NB4 (cell line): Measurements from ENCODE around the gene NAALADL2.

Source experiments
- DNase-seq: peaks from one replicate; pipeline ENCODE4 v3.0.0; 2010; ENCODE audit warnings: low read depth
- H3K4me3 ChIP-seq: one replicate; pipeline ENCODE4 v1.5.1; 2011; ENCODE audit warnings: mild to moderate bottlenecking, low read depth, low read length, moderate library complexity
- MYC ChIP-seq: IDR thresholded peaks from 2 replicates; pipeline ENCODE4 v1.6.1; 2011; ENCODE audit warnings: low read depth, low read length
- POLR2A ChIP-seq: IDR thresholded peaks from 2 replicates; pipeline ENCODE4 v1.6.1; 2011; ENCODE audit warnings: mild to moderate bottlenecking; ENCODE audit not compliant: insufficient read length; ENCODE audit errors: extremely low read depth
- TF ChIP-seq, protein P1 (sequence below): IDR thresholded peaks from 2 replicates; pipeline ENCODE4 v1.6.1; 2011; ENCODE audit warnings: low read depth, low read length
- TF ChIP-seq, protein P2 (sequence below): IDR thresholded peaks from one replicate; pipeline ENCODE4 v1.5.1; 2012; ENCODE audit warnings: low read depth, low read length

The NAALADL2 gene

DNA sequence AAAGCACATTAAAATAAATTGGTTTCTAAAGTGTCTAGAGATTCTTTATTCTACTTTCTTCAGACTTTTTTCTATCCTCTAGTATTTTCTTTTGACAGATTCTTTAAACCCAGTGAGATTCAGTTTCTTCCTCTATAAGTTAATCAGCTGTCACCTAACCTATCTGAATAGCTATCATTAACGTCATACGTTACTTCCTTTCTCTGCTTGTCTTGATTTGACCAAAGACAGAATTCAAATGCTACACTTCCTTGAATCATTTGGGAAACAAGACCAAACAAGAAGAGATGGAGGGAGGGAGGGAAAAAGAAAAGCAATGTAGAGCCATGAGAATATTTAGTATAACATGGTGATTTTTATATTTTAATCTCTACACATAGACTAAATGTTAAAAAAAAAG lies 235.2 kb downstream of the NAALADL2 start:
- TF ChIP-seq, protein P1, sequence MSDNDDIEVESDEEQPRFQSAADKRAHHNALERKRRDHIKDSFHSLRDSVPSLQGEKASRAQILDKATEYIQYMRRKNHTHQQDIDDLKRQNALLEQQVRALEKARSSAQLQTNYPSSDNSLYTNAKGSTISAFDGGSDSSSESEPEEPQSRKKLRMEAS, result no peak
- TF ChIP-seq, protein P2, sequence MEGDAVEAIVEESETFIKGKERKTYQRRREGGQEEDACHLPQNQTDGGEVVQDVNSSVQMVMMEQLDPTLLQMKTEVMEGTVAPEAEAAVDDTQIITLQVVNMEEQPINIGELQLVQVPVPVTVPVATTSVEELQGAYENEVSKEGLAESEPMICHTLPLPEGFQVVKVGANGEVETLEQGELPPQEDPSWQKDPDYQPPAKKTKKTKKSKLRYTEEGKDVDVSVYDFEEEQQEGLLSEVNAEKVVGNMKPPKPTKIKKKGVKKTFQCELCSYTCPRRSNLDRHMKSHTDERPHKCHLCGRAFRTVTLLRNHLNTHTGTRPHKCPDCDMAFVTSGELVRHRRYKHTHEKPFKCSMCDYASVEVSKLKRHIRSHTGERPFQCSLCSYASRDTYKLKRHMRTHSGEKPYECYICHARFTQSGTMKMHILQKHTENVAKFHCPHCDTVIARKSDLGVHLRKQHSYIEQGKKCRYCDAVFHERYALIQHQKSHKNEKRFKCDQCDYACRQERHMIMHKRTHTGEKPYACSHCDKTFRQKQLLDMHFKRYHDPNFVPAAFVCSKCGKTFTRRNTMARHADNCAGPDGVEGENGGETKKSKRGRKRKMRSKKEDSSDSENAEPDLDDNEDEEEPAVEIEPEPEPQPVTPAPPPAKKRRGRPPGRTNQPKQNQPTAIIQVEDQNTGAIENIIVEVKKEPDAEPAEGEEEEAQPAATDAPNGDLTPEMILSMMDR, result no peak
- TF ChIP-seq MYC (no peak), POLR2A (no peak)
- H3K4me3 ChIP-seq, result no peak overlapping the region
- DNase-seq, result no peak

GRCh38 chr3:175098644-175099043 lies 239.5 kb downstream of the NAALADL2 start:
- no peak for DNase-seq
- no peak overlapping the region for H3K4me3 ChIP-seq
- TF ChIP-seq, protein P2, result no peak
- TF ChIP-seq MYC (no peak), POLR2A (no peak)
- TF ChIP-seq, protein P1, result no peak

- DNase-seq, result no peak
- TF ChIP-seq MYC (no peak), POLR2A (no peak)
- TF ChIP-seq, protein P1, result no peak
- TF ChIP-seq, protein P2, result no peak
- H3K4me3 ChIP-seq, result no peak overlapping the region
Observed at GRCh38 chr3:175102161-175102560, 243.0 kb downstream of the NAALADL2 start.

DNA sequence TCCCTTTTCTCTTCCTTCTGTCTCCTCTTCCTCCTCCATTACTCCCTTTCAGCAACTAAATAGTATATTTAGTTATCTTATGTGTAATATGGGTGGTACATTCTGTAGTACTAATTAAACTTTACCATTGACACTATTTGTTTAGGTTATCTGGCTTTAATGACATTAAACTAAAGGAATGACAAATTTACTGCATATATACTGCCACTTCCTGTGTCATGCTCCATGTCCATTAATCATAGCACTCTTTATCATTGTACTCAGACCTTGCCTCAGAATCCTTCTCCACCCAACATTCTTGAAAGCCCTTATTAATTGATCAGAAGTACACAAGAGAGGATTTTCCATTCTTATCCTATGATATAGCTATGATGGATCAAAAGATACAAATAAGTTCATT lies 244.2 kb downstream of the NAALADL2 start:
- no peak for DNase-seq
- H3K4me3 ChIP-seq, result no peak overlapping the region
- no peak for TF ChIP-seq MYC
- no peak for TF ChIP-seq POLR2A
- TF ChIP-seq, protein P1, result no peak
- TF ChIP-seq, protein P2, result no peak

DNA sequence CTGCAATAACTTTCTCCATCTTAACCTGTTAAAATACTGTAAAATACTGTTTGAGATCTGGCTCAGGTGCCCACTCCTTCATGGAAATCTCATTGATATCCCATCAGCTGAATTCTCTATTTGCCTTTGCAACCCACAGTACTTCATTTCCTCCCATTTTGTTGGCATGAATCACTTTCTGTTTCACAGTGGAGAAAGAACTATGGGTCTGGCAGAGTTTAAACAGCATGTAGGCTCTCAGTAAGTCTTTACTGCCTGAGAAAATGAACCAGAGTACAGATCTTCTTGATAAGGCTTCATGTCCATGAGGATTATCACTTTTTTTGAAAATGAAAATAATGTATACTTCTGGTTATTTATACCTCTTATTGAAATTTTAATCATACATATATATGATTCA lies 245.9 kb downstream of the NAALADL2 start:
- TF ChIP-seq, protein P1, result no peak
- TF ChIP-seq POLR2A (no peak), MYC (no peak)
- TF ChIP-seq, protein P2, result no peak
- no peak overlapping the region for H3K4me3 ChIP-seq
- DNase-seq, result no peak

- no peak overlapping the region for H3K4me3 ChIP-seq
- no peak for DNase-seq
- TF ChIP-seq, protein P1, result no peak
- TF ChIP-seq, protein P2, result no peak
- TF ChIP-seq POLR2A (no peak), MYC (no peak)
Observed at GRCh38 chr3:175107231-175107630, 248.1 kb downstream of the NAALADL2 start.
